Lung (tissue), 12 donors: Measurements from ENCODE around the gene GPR35. TPM values are rescaled to one million over a fixed set of nuclear protein-coding genes. Genes with fewer than 3 reads are reported as not detected.

Experiments
- ATAC-seq: fragments of 200-7000 bp; cut with Tn5 transposase; one replicate; pipeline ENCODE4 v1.9.1; 2020; ENCODE audit warnings: moderate number of reproducible peaks; ENCODE audit not compliant: insufficient read depth, low FRiP score
- DNase-seq, 3 donors: peaks; one replicate each; pipeline ENCODE4 v3.0.0-alpha.2; 2013 to 2017
- H3K27ac ChIP-seq, 2 donors: one replicate each; pipeline ENCODE4 v1.5.1; 2013; ENCODE audit warnings: mild to moderate bottlenecking in 2 of 2, moderate library complexity in 2 of 2, control low read depth in 1 of 2, inconsistent platforms in 1 of 2, low read depth in 1 of 2, low read length in 1 of 2
- H3K27me3 ChIP-seq, 3 donors: one replicate each; pipeline ENCODE4 v1.5.1; 2013; ENCODE audit warnings: low read length in 2 of 3; ENCODE audit not compliant: control insufficient read depth in 3 of 3, insufficient read depth in 3 of 3
- H3K36me3 ChIP-seq, 4 donors: one replicate each; pipeline ENCODE4 v1.5.1; 2013; ENCODE audit warnings: low read length in 4 of 4, mild to moderate bottlenecking in 1 of 4, moderate library complexity in 1 of 4; ENCODE audit not compliant: control insufficient read depth in 4 of 4, insufficient read depth in 4 of 4
- H3K4me1 ChIP-seq, 5 donors: one replicate each; pipeline ENCODE4 v1.5.1; 2013; ENCODE audit warnings: low read length in 5 of 5, mild to moderate bottlenecking in 2 of 5, moderate library complexity in 1 of 5; ENCODE audit not compliant: control insufficient read depth in 5 of 5, insufficient read depth in 5 of 5
- H3K4me3 ChIP-seq: one replicate; pipeline ENCODE4 v1.5.1; 2013; ENCODE audit warnings: mild to moderate bottlenecking, control low read depth, moderate library complexity
- H3K9ac ChIP-seq, 2 donors: one replicate each; pipeline ENCODE4 v1.5.1; 2013; ENCODE audit warnings: low read length in 2 of 2, control low read depth in 1 of 2; ENCODE audit not compliant: insufficient read depth in 1 of 2
- H3K9me3 ChIP-seq, 4 donors: one replicate each; pipeline ENCODE4 v1.5.1; 2013; ENCODE audit warnings: low read length in 3 of 4, mild to moderate bottlenecking in 1 of 4, moderate library complexity in 1 of 4; ENCODE audit not compliant: control insufficient read depth in 4 of 4, insufficient read depth in 3 of 4
- WGBS, 2 donors: extraction: QIAGEN DNeasy Blood & Tissue Kit; methylation state at CpG; one replicate each; pipeline ENCODE4 v1.1.7; 2013; 5-methylcytosine and 5-hydroxymethylcytosine counted together
- polyA plus RNA-seq, 2 donors: library from polyadenylated mRNA; stranded (reverse); fragments of 200-250 nt; gene quantifications; one replicate each; pipeline ENCODE4 v1.2.1, GENCODE V29; 2013
- total RNA-seq, 2 donors: library from RNA; depleted of rRNA in 1 of 2; stranded (reverse); fragments of >200 nt in 1 of 2; gene quantifications; one replicate each; pipeline ENCODE4 v1.2.1, GENCODE V29; 2014 to 2021
- TF ChIP-seq, protein P1 (sequence below): IDR thresholded peaks from 2 replicates; pipeline ENCODE4 v1.5.1; 2012; ENCODE audit warnings: mild to moderate bottlenecking; ENCODE audit errors: control extremely low read depth, extremely low read depth
- donor health status: control.
- donor health status: control.
- donor health status: Bipolar disorder and iron deficiency.
- donor health status: healthy.
- donor health status: DM: yes; HTN: yes; CAD: no.

Gene GPR35
- total and polyA plus RNA-seq, 4 donors = 2.3 to 10.3 (median 4.1) TPM

GRCh38 chr2:240639566-240639965 is 14.3 kb downstream of the GPR35 start:
- H3K4me1 ChIP-seq = no peaks in the 10 kb centered on the region
- 90 to 94% methylated on average over 18 of the region's 18 CpGs for WGBS, 2 donors
- TF ChIP-seq, protein P1, sequence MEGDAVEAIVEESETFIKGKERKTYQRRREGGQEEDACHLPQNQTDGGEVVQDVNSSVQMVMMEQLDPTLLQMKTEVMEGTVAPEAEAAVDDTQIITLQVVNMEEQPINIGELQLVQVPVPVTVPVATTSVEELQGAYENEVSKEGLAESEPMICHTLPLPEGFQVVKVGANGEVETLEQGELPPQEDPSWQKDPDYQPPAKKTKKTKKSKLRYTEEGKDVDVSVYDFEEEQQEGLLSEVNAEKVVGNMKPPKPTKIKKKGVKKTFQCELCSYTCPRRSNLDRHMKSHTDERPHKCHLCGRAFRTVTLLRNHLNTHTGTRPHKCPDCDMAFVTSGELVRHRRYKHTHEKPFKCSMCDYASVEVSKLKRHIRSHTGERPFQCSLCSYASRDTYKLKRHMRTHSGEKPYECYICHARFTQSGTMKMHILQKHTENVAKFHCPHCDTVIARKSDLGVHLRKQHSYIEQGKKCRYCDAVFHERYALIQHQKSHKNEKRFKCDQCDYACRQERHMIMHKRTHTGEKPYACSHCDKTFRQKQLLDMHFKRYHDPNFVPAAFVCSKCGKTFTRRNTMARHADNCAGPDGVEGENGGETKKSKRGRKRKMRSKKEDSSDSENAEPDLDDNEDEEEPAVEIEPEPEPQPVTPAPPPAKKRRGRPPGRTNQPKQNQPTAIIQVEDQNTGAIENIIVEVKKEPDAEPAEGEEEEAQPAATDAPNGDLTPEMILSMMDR = no peak
- no peak overlapping the region for H3K9ac ChIP-seq
- no peak overlapping the region for H3K27ac ChIP-seq
- H3K36me3 ChIP-seq = no peaks in the 10 kb centered on the region
- peaks cover 0 to 8% (median 0%) of the 10 kb centered on the region in 3 donors for H3K27me3 ChIP-seq
- peaks cover 0 to 5% (median 0%) of the 10 kb centered on the region in 4 donors for H3K9me3 ChIP-seq
- no peak overlapping the region for H3K4me3 ChIP-seq
- no peak for DNase-seq
- ATAC-seq = no peak

- no peaks in the 10 kb centered on the region for H3K36me3 ChIP-seq
- no peak overlapping the region for H3K27ac ChIP-seq
- ATAC-seq (no peak), DNase-seq (peak; percentile 15 to 48 (median 24))
- peaks cover 0 to 2% (median 0%) of the 10 kb centered on the region in 4 donors for H3K9me3 ChIP-seq
- TF ChIP-seq, protein P1 = peak; percentile 3
- 24 to 27% methylated on average over 16 of the region's 16 CpGs for WGBS, 2 donors
- H3K4me1 ChIP-seq = no peaks in the 10 kb centered on the region
- no peak overlapping the region for H3K4me3 ChIP-seq
- H3K9ac ChIP-seq = no peak overlapping the region
- peaks cover 0 to 8% (median 2%) of the 10 kb centered on the region in 3 donors for H3K27me3 ChIP-seq
Observed at GRCh38 chr2:240640939-240641338, 15.7 kb downstream of the GPR35 start.

- DNase-seq (no peak), ATAC-seq (no peak)
- WGBS, 2 donors = 85 to 89% methylated on average over 24 to 36 of the region's 36 CpGs
- peaks cover 0 to 7% (median 0%) of the 10 kb centered on the region in 4 donors for H3K9me3 ChIP-seq
- H3K36me3 ChIP-seq = no peaks in the 10 kb centered on the region
- no peak overlapping the region for H3K4me3 ChIP-seq
- no peak overlapping the region for H3K9ac ChIP-seq
- no peak overlapping the region for H3K27ac ChIP-seq
- TF ChIP-seq, protein P1 = no peak
- H3K27me3 ChIP-seq = peaks cover 0 to 8% (median 3%) of the 10 kb centered on the region in 3 donors
- no peaks in the 10 kb centered on the region for H3K4me1 ChIP-seq
Observed at GRCh38 chr2:240642061-240642805, 17.0 kb downstream of the GPR35 start.
